Activated B cell treated with CpG ODN at 0.5 μM for 24 hours (primary cell): Measurements from ENCODE around the gene AP5M1. TPM values are rescaled to one million over a fixed set of nuclear protein-coding genes. Genes with fewer than 3 reads are reported as not detected.
"Not testable (repeated sequence)": the region's sequence is repeated elsewhere in the genome, so short reads cannot be mapped to it uniquely, and the experiment has no call there.

Experiments
- ATAC-seq: fragments of 200-7000 bp; cut with Tn5 transposase; one replicate; pipeline ENCODE4 v1.10.0; 2021; ENCODE audit warnings: low read depth, mild to moderate bottlenecking, moderate library complexity
- CTCF ChIA-PET: fragments of 350-600 bp; sonication (Branson Sonifier 250); formaldehyde crosslinking; loops from one replicate; lab custom pipeline; 2021; ENCODE audit warnings: antibody characterized with exemption; lab: Charles Lee
- POLR2A ChIA-PET: fragments of 350-600 bp; sonication (Branson Sonifier 250); formaldehyde crosslinking; loops from one replicate; lab custom pipeline; 2021; ENCODE audit warnings: antibody characterized with exemption; lab: Charles Lee
- DNase-seq: peaks from one replicate; pipeline ENCODE4 v3.0.0; 2022
- H3K27ac Mint-ChIP-seq: one replicate; pipeline ENCODE4 v1.8.0; 2020; ENCODE audit warnings: mixed read lengths
- H3K27me3 Mint-ChIP-seq: one replicate; pipeline ENCODE4 v1.8.0; 2021; ENCODE audit warnings: mixed read lengths
- H3K36me3 Mint-ChIP-seq: one replicate; pipeline ENCODE4 v1.8.0; 2021; ENCODE audit warnings: low read depth, mixed read lengths
- H3K4me1 Mint-ChIP-seq: one replicate; pipeline ENCODE4 v1.8.0; 2021; ENCODE audit warnings: mixed read lengths
- H3K4me3 Mint-ChIP-seq: one replicate; pipeline ENCODE4 v1.8.0; 2020; ENCODE audit warnings: mild to moderate bottlenecking, mixed read lengths
- H3K9me3 Mint-ChIP-seq: one replicate; pipeline ENCODE4 v1.8.0; 2020; ENCODE audit warnings: mixed read lengths
- CTCF ChIP-seq: fragments of 200-600 bp; IDR thresholded peaks from one replicate; pipeline ENCODE4 v1.8.0; 2022; ENCODE audit warnings: antibody characterized with exemption, mild to moderate bottlenecking
- intact Hi-C: fragments of 100-400 bp; cut with micrococcal nuclease; formaldehyde crosslinking; loops from one replicate; pipeline ENCODE4 v1.15.1; 2024
- total RNA-seq: library from RNA; stranded (reverse); gene quantifications from 2 replicates; pipeline ENCODE4 v1.2.3, GENCODE V29; 2022

The AP5M1 gene
- total RNA-seq, 1 donor from 2014 or later = 54.6 TPM

- H3K4me3 Mint-ChIP-seq = no peak overlapping the region
- intact Hi-C loops = no loop called here
- no peak for TF ChIP-seq CTCF
- H3K36me3 Mint-ChIP-seq = peaks cover 54% of the 10 kb centered on the region
- CTCF ChIA-PET = no interaction called here
- ATAC-seq (no peak), DNase-seq (no peak)
- POLR2A ChIA-PET = no interaction called here
- H3K4me1 Mint-ChIP-seq = no peaks in the 10 kb centered on the region
- H3K9me3 Mint-ChIP-seq = no peaks in the 10 kb centered on the region
- no peak overlapping the region for H3K27ac Mint-ChIP-seq
- no peaks in the 10 kb centered on the region for H3K27me3 Mint-ChIP-seq
Measured at GRCh38 chr14:57243320-57243719, 25.5 kb upstream of the AP5M1 start.

GRCh38 chr14:57244106-57244505, 24.7 kb upstream of the AP5M1 start:
- intact Hi-C loops = loop anchor here (2.0 kb wide), 1 partner anchor 17 kb away; no protein-coding TSS in a partner anchor
- no peak overlapping the region for H3K4me3 Mint-ChIP-seq
- ChIA-PET CTCF (no interaction called here), POLR2A (no interaction called here)
- H3K27ac Mint-ChIP-seq = no peak overlapping the region
- peaks cover 47% of the 10 kb centered on the region for H3K36me3 Mint-ChIP-seq
- ATAC-seq (no peak), DNase-seq (no peak)
- no peak for TF ChIP-seq CTCF
- H3K9me3 Mint-ChIP-seq = no peaks in the 10 kb centered on the region
- H3K27me3 Mint-ChIP-seq = no peaks in the 10 kb centered on the region
- H3K4me1 Mint-ChIP-seq = no peaks in the 10 kb centered on the region

DNA sequence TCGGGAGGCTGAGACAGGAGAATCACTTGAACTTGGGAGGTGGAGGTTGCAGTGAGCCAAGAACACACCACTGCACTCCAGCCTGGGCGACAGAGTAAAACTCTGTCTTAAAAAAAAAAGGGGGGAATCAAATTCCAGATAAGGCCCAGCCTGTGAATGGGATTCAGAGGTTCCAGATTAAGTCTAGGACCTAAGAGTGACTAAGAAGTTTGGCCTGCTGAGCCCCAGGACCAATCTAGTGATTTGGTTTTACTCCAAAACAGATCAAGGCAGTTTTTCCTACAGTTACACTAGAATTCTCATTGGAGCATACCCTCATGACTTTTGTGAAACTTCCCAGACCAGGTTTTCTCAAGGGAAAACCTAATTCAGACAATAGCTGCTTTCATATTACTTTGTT, 22.8 kb upstream of the AP5M1 start:
- POLR2A ChIA-PET = no interaction called here
- CTCF ChIA-PET = no interaction called here
- ATAC-seq (no peak), DNase-seq (no peak)
- Mint-ChIP-seq H3K27me3 (no peaks in the 10 kb centered on the region), H3K36me3 (peaks cover 42% of the 10 kb centered on the region), H3K27ac (no peak overlapping the region), H3K4me3 (no peak overlapping the region), H3K9me3 (no peaks in the 10 kb centered on the region), H3K4me1 (peaks cover 4% of the 10 kb centered on the region)
- no peak for TF ChIP-seq CTCF
- intact Hi-C loops = loop anchor here (2.0 kb wide), 1 partner anchor 15 kb away; no protein-coding TSS in a partner anchor

DNA sequence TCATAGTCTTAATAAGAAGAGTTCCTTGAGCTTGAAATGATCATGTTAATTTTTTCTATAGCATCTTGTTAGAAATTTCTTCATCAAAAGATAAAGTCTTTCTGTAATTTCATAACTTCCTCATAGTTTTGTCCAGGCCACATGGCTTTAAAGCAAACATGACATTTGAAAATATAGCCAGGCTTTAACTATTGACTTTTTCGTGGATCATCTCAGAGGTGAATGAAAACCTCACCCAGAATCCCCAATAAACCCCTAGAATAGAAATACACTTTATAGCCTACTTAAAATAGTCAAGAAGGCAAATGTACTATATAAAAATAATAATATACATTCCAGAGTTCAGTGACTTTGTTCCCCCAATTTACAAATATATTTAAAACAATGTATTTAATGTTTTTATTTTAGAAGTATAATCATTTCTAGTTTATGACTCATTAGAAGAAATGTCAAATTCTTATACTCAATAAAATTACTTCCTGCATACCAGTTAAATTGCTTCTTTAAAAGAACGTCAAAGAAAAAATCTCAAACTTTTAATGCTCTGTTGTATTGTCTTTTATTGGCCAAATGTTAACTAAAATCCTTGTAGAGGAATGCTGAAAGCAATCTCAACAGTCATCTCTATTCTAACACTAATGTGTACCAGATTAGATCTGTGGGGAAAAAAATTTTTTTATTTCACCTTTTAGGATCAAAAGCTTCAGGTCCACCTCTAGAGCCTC, 21.7 kb upstream of the AP5M1 start:
- CTCF ChIA-PET = no interaction called here
- DNase-seq = no peak
- Mint-ChIP-seq H3K27me3 (no peaks in the 10 kb centered on the region), H3K4me3 (no peak overlapping the region), H3K9me3 (no peaks in the 10 kb centered on the region), H3K4me1 (peaks cover 6% of the 10 kb centered on the region), H3K27ac (no peak overlapping the region), H3K36me3 (peaks cover 38% of the 10 kb centered on the region)
- intact Hi-C loops = no loop called here
- ATAC-seq = no peak
- POLR2A ChIA-PET = no interaction called here
- TF ChIP-seq CTCF = no peak

- POLR2A ChIA-PET = no interaction called here
- peak; percentile 52 for ATAC-seq
Measured at GRCh38 chr14:57254884-57255283, 13.9 kb upstream of the AP5M1 start.

GRCh38 chr14:57258221-57258620, 10.6 kb upstream of the AP5M1 start:
- H3K4me3 Mint-ChIP-seq, H3K27me3 Mint-ChIP-seq, H3K9me3 Mint-ChIP-seq, ATAC-seq, DNase-seq, POLR2A ChIA-PET, H3K27ac Mint-ChIP-seq, intact Hi-C loops, CTCF ChIA-PET: not testable (repeated sequence)
- Mint-ChIP-seq H3K36me3 (peaks cover 16% of the 10 kb centered on the region), H3K4me1 (peaks cover 34% of the 10 kb centered on the region)

More at GRCh38 chr14:57254884-57255283, 13.9 kb upstream of the AP5M1 start:
- Mint-ChIP-seq H3K36me3 (peaks cover 13% of the 10 kb centered on the region), H3K4me3 (no peak overlapping the region), H3K27ac (peak overlapping the region; percentile 27), H3K27me3 (no peaks in the 10 kb centered on the region), H3K4me1 (peaks cover 31% of the 10 kb centered on the region), H3K9me3 (no peaks in the 10 kb centered on the region)
- CTCF ChIA-PET = no interaction called here
- intact Hi-C loops = no loop called here
- no peak for TF ChIP-seq CTCF
- DNase-seq = no peak
